NCI-H1105 (cell line): Measurements from ENCODE around the gene TLCD2.
"Not testable (repeated sequence)": the region's sequence is repeated elsewhere in the genome, so short reads cannot be mapped to it uniquely, and the experiment has no call there.

Source experiments
- DNase-seq: peaks from one replicate; lab custom pipeline; 2025; lab: John Stamatoyannopoulos, UW

Gene TLCD2

DNA sequence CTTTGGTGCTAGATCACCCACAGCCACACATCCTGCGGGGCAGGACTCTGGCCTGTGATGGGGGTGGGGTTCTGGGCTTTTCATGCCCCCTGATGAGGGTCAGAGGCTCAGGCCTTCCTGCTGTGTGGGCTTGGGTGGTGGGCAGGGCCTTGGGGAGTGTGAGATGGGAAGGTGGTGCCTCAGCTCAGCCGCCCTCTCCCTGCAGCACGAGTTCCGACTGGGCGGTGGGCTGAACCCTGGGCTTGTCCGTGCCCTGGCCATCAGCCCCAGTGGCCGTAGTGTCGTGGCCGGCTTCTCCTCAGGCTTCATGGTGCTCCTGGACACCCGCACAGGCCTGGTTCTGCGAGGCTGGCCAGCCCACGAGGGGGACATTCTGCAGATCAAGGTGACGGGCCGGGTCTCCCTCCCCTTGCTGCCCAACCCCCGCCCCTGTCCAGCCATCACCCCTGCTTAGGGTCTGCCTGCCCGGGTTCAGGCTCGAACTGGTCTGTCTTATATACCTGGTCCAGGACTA lies 25.7 kb upstream of the TLCD2 start:
- DNase-seq: no peak

DNA sequence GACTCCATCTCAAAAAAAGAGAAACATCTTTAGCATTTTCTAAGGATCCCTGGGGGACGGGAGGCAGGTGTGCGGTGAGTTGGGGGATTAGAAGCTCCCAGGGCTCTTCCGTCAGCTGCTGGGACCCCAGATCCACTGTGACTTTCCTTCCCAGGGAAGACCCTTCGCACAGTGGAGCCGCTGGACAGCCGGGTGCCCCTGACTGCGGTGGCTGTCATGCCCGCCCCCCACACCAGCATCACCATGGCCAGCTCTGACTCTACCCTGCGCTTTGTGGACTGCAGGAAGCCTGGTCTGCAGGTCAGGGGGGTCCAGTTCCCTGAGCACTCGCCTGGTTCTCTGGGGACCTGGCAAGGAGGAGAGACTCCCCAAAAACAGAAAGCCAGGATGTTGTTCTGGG lies 25.2 kb upstream of the TLCD2 start:
- DNase-seq: no peak

DNA sequence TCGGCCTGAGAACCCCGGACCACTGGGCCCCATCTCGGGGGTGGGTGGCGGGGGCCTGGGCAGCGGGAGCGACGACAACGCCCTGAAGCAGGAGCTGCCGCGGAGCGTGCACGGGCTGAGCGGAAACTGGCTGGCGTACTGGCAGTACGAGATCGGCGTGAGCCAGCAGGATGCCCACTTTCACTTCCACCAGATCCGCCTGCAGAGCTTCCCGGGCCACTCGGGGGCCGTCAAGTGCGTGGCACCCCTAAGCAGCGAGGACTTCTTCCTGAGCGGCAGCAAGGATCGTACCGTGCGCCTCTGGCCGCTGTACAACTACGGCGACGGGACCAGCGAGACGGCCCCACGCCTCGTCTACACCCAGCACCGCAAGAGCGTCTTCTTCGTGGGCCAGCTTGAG lies 23.6 kb upstream of the TLCD2 start:
- no peak for DNase-seq

DNA sequence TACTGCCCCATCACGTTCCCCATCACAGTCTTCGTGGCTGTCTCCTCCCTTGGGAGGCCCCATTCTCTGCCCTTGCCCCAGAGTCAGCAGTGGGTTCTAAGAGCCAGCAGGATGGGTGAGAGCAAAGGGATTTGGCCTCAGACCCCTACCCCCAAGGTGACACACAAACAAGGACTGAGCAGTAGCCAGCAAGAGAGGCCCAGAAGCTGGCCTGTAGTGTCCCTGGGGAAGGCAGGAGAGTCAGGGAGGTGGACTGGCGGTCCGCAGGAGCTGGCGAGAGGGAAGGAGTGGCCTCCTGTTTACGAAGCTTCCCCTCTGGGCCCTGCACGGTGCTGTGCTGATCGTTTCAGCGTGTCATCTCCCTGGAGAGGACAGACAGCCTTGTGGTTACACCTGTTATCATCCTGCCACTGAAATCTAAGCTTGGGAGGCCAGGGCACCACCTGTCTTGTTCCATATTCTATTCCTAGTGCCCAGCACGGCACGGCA lies 22.7 kb upstream of the TLCD2 start:
- no peak for DNase-seq

DNA sequence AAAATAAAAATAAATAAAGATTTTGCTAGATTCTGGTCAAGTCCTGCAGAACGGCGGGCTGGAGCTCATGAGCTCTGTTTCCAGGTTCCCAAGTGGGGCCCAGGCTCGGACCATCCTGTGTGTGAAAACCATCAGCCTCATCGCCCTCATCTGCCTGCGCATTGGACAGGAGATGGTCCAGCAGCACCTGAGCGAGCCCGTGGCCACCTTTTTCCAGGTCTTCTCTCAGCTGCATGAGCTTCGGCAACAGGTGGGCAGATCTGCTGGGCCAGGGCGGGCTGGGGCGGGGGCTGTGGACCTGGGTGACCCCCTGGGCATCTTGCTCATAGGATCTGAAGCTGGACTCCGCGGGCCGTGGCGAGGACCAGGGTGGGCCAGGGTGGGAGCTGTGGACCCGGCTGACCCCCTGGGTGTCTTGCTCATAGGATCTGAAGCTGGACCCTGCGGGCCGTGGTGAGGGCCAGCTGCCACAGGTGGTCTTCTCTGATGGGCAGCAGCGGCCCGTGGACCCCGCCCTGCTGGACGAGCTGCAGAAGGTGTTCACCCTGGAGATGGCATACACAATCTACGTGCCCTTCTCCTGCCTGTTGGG lies 22.2 kb upstream of the TLCD2 start:
- no peak for DNase-seq

DNA sequence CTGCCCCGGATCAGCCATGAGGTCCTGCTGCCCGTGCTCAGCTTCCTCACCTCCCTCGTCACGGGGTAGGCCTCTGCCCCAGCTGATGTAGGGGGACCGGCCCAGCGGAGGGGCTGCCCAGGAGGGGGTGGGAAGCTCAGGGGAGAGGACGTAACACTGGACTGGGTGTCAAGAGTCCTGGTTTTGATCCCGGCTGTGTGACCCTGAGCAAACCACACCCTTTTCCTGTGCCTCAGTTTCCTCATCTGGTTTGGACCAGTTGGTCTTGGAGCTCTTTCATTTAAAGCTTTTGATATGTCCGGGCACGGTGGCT lies 21.0 kb upstream of the TLCD2 start:
- DNase-seq: no peak

DNA sequence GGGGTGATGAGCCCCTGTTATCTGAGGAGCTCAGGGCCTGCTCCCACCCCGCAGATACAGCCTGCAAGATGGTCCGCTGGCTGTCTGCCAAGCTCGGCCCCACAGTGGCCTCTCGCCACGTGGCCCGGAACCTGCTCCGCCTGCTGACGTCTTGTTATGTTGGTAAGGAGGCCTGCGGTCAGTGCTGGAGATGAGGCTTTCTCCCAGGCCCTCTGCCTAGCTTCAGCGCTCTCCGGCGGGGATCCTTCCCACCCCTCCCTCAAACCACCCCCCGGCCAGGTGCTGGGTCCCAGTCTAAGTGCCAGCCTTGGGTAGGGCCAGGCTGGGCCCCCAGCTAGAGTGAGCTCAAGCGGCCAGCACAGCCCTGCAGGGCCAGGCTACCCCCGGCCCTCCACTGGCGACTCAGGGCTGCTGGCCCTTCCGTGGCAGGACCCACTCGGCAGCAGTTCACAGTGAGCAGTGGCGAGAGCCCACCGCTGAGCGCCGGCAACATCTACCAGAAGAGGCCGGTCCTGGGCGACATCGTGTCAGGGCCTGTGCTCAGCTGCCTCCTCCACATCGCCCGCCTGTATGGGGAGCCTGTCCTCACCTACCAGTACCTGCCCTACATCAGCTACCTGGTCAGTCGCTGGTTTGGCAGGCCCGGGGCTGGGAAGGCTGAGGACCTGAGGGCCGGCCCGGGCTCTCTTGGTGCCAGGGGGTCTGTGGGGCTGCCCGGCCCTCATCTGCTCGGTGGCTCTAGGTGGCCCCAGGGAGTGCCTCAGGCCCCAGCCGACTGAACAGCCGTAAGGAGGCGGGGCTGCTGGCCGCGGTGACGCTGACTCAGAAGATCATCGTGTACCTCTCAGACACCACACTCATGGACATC lies 20.4 kb upstream of the TLCD2 start:
- no peak for DNase-seq

DNA sequence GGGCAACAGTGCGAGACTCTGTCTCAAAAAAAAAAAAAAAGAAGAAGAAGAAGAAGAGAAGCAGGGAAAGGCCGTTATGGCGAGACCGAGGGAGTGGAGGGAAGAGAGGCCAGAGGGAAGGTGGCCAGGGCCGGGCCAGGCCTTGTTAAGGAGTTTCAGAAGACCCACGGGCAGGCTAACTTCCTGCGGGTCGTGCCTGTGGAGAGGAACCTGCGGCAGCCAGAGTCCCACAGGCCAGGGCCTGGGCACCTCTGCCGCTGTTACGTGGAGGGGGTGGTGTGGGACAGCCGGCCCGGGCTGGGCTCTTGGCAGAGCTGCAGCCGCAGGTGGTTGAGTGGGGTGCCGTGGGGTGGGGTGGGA lies 19.8 kb upstream of the TLCD2 start:
- DNase-seq: no peak

DNA sequence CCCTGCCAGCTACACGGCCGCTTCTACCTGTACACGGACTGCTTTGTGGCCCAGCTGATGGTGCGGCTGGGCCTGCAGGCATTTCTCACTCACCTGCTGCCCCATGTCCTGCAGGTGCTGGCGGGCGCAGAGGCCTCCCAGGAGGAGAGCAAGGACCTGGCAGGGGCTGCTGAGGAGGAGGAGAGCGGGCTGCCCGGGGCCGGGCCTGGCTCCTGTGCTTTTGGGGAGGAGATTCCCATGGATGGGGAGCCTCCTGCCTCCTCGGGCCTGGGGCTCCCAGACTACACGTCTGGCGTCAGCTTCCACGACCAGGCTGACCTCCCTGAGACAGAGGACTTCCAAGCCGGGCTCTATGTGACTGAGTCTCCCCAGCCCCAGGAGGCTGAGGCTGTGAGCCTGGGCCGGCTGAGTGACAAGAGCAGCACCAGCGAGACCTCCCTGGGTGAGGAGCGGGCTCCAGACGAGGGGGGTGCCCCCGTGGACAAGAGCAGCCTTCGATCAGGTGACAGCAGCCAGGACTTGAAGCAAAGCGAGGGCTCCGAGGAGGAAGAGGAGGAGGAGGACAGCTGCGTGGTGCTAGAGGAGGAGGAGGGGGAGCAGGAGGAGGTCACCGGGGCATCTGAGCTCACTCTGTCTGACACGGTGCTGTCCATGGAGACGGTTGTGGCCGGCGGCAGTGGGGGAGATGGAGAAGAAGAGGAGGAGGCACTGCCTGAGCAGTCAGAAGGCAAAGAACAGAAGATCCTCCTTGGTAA lies 17.9 kb upstream of the TLCD2 start:
- no peak for DNase-seq

DNA sequence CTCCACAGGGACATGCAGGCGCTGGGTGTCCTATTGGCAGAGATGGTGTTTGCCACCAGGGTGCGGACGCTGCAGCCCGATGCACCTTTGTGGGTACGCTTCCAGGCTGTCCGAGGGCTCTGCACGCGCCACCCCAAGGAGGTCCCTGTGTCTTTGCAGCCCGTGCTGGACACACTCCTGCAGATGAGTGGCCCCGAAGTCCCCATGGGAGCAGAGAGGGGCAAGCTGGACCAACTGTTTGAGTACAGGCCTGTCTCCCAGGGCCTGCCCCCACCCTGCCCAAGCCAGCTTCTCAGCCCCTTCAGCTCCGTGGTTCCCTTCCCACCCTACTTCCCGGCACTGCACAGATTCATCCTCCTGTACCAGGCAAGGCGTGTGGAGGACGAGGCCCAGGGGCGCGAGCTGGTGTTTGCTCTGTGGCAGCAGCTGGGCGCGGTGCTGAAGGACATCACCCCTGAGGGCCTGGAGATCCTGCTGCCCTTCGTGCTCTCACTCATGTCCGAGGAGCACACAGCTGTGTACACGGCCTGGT lies 17.1 kb upstream of the TLCD2 start:
- DNase-seq: no peak

DNA sequence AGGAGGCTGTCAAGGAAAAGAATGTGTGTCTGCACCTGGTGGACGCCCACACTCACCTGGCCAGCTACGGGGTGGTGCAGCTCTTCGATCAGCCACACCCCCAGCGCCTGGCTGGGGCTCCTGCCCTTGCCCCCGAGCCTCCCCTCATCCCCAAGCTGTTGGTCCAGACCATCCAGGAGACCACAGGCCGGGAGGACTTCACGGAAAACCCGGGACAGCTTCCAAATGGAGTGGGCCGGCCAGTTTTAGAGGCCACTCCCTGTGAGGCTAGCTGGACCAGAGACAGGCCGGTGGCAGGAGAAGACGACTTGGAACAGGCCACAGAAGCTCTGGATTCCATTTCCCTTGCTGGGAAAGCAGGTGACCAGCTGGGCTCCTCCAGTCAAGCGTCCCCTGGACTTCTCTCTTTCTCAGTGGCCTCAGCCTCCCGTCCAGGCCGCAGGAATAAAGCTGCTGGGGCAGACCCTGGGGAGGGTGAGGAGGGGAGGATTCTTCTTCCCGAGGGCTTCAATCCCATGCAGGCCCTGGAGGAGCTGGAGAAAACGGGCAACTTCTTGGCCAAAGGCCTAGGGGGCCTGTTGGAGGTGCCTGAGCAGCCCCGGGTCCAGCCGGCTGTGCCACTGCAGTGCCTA lies 16.6 kb upstream of the TLCD2 start:
- DNase-seq: no peak

DNA sequence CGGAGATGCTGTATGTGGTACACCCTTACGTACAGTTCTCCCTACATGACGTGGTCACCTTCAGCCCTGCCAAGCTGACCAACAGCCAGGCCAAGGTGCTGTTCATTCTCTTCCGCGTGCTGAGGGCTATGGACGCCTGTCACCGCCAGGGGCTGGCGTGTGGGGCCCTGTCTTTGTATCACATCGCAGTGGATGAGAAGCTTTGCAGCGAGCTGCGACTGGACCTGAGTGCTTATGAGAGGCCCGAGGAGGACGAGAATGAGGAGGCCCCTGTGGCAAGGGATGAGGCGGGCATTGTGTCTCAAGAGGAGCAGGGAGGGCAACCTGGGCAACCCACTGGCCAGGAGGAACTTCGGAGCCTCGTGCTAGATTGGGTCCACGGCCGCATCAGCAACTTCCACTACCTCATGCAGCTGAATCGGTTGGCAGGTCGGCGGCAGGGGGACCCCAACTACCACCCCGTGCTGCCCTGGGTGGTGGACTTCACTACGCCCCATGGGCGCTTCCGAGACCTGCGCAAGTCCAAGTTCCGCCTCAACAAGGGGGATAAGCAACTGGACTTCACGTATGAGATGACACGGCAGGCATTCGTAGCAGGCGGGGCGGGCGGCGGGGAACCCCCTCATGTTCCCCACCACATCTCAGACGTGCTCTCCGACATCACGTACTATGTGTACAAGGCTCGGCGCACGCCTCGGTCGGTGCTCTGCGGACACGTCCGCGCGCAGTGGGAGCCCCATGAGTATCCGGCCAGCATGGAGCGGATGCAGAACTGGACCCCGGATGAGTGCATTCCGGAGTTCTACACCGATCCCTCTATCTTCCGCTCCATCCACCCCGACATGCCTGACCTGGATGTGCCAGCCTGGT lies 15.7 kb upstream of the TLCD2 start:
- DNase-seq: no peak

DNA sequence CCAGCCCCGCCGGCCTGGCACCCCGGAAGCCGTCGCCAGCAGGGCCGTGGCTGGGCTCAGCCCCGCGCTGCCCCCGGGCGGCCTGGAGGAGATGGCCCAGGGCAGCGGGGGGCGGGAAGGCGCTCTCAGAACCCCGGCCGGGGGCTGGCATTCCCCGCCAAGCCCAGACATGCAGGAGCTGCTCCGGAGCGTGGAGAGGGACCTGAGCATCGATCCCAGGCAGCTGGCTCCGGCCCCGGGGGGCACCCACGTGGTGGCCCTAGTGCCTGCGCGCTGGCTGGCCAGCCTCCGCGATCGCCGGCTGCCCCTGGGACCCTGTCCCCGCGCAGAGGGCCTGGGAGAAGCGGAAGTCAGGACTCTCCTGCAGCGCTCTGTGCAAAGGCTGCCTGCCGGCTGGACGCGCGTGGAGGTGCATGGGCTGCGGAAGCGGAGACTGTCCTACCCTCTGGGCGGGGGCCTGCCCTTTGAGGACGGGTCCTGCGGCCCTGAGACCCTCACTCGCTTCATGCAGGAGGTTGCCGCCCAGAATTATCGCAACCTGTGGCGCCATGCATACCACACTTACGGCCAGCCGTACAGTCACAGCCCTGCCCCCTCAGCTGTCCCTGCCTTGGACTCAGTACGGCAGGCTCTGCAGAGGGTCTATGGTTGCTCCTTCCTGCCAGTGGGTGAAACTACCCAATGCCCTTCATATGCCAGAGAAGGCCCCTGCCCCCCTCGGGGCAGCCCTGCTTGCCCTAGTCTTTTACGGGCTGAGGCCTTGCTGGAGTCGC lies 14.9 kb upstream of the TLCD2 start:
- no peak for DNase-seq

DNA sequence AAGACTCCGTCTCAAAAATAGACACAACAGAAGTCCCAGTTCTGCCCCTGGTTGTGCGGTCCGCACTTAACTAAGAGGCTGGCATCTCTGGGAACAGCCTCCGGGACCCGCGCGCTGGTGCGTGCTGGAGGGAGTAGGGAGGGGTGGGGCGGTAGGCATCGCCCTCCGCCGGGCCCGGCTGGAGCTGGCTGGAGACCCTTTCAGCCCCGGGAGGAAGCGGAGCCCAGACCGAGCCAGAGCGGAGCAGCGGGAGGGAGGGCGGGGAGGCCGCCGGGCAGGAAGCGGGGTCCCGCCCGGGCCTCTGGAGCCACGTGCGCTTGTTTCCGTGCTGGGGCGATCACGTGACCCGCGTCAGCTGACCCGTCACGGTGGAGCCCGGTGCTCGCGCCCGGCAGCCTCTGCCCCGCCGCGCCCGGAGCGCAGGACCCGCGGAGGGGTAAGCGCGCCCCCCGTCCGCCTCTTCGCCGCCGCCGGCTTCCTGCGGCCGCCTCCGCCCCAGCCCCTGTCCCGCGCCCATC lies 14.2 kb upstream of the TLCD2 start, which contains the start of gene WDR81:
TSS of gene WDR81 (plus strand) at position 354 of the 518 bp plus-strand sequence. CDS start 256 bp downstream, outside the sequence.
- peak; percentile 56 for DNase-seq

DNA sequence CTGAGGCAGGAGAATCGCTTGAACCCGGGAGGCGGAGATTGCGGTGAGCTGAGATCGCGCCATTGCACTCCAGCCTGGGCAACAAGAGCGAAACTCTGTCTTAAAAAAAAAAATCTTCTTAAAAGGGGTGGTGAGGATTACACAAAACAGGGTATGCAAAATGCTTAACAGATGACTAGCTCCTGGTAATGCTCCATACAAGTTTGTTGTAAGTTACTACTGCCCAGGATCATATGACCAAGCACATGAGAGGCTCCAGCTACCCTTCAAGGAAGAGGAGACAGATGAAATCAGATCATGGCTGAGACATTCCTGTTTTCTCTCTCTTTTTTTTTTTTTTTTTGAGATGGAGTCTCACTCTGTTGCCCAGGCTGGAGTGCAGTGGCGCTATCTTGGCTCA lies 11.8 kb upstream of the TLCD2 start:
- DNase-seq: not testable (repeated sequence)

DNA sequence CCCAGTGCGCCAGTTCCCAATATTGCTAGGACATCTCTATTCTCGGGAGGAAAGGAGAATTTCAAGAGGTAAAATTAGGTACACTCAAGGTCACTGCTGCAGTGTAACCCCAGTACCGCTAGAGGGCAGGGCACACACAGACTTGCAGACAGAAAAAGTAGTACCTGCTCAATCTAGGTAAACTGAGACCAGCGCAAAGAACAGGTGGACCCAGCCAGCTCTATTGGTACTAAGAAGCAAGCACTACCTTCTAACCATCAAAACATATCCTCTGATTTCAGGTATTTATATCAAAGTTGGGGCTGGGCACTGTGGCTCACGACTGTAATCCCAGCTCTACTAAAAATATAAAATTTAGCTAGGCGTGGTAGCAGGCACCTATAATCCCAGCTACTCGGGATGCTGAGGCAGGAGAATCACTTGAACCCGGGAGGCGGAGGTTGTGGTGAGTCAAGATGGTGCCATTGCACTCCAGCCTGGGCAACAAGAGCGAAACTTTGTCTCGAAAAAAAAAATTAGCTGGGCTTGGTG lies 10.7 kb upstream of the TLCD2 start:
- DNase-seq: no peak

DNA sequence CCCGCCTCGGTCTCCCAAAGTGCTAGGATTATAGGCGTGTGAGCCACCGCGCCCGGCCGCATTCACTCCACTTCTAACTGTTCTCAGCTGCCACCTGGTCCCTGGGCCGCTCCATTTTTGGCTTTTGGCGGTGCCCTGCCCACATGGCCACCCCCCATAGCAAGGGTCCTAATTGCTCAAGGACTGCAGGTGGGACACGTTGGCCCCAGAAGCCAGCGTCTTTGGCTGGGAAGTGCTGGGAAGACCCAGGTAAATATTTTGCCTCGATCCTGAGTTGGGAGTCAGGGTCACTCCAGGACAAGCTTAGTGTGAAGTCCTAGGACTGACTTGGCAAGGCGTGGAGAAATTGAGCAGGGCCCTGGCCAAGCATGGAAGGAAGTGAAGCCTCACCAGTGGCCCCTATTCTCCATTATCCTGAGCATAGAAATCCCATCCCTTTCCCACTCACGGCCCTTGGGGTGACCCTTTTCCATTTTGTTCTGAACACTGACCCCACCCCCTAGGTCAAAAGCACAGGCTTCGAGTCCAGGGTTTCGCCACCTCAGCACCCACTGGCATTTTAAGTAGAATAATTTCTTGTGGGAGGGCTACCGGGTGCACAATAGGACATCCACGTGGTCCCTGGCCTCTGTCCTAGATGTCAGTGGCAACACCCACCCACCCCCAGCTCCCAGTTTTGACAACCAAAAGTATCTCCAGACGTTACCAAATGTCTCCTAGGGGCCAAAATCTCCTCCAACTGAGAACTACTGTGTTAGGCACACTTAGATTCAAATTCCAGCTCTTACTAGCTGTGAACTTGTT lies 8.4 kb upstream of the TLCD2 start:
- no peak for DNase-seq

DNA sequence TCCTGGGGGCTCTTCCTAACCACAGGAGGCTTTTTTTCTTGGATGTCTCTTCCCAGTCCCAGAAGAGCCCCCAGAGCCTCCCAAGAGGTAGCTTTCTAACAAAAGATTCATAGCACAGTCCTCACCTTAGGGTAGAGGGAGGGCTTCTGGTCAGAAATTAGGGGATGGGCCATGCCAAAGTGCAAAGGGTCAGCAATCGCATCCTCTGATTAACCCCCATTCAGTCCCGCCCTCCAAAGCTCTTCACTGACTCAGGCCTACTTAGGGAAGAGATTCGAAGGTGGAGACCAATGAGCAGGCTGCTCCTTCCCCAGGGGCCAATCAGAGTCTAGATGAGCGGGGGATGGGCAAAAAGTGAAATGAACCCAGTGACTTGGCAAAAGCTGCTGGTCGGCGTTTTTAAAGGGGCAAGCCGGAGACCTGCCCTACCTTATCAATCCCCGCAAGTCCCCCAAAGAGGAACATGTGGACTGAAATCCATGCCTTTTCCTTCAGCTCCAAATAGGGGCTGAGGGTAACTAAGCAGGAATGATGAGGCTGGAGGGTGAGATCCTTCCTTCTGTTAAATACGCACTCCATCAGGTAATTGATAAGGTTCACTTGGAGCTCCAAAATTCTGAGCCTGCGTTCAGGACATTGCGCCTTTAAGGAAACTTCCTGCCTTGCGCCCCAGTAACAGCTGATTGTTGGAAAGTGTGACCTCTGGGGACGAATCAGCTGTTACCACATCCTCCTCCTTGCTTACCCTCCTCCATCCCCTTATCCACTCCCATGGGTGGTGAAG lies 6.9 kb upstream of the TLCD2 start:
- DNase-seq: peak; percentile 87
